Calu3 (cell line): ENCODE measurements around the gene ZNF93. TPM values are rescaled to one million over a fixed set of nuclear protein-coding genes. Genes with fewer than 3 reads are reported as not detected.
"Not testable (repeated sequence)": the region's sequence is repeated elsewhere in the genome, so short reads cannot be mapped to it uniquely, and the experiment has no call there.

Experiments
- BruUV-seq: library from RNA; stranded (reverse); fragments of 400-500 nt; replicated peaks from 2 replicates; lab custom pipeline; 2021; lab: Mats Ljungman, UMichigan
- CTCF ChIA-PET: fragments of 300-600 bp; sonication (Branson Sonifier 250); formaldehyde crosslinking; loops from one replicate; lab custom pipeline; 2022; ENCODE audit warnings: antibody characterized with exemption; lab: Charles Lee
- DNase-seq: peaks from one replicate; pipeline ENCODE4 v3.0.0; 2022
- H3K27ac Mint-ChIP-seq: one replicate; pipeline ENCODE4 v1.8.0; 2022; ENCODE audit warnings: mixed read lengths; ENCODE audit not compliant: unreplicated experiment
- H3K27me3 Mint-ChIP-seq: one replicate; pipeline ENCODE4 v1.8.0; 2022; ENCODE audit warnings: mixed read lengths; ENCODE audit not compliant: unreplicated experiment
- H3K36me3 Mint-ChIP-seq: one replicate; pipeline ENCODE4 v1.8.0; 2022; ENCODE audit warnings: mild to moderate bottlenecking, moderate library complexity, mixed read lengths; ENCODE audit not compliant: insufficient read depth, unreplicated experiment
- H3K4me1 Mint-ChIP-seq: one replicate; pipeline ENCODE4 v1.8.0; 2022; ENCODE audit warnings: mild to moderate bottlenecking, low read depth, mixed read lengths; ENCODE audit not compliant: unreplicated experiment
- H3K4me3 Mint-ChIP-seq: one replicate; pipeline ENCODE4 v1.8.0; 2022; ENCODE audit warnings: mild to moderate bottlenecking, low read depth, moderate library complexity, mixed read lengths; ENCODE audit not compliant: unreplicated experiment
- H3K9me3 Mint-ChIP-seq: one replicate; pipeline ENCODE4 v1.8.0; 2022; ENCODE audit warnings: low read depth, mixed read lengths; ENCODE audit not compliant: unreplicated experiment
- CTCF ChIP-seq: fragments of 200-600 bp; IDR thresholded peaks from one replicate; pipeline ENCODE4 v1.8.0; 2022; ENCODE audit warnings: antibody characterized with exemption; ENCODE audit not compliant: unreplicated experiment
- intact Hi-C: fragments of 100-400 bp; cut with micrococcal nuclease; formaldehyde crosslinking; loops from one replicate; pipeline ENCODE4 v1.10.0; 2022; ENCODE audit not compliant: unreplicated experiment
- total RNA-seq: library from RNA; stranded (reverse); gene quantifications from 2 replicates; pipeline ENCODE4 v1.2.3, GENCODE V29; 2022

ZNF93 gene
- total RNA-seq, 1 experiment from 2014 or later = 6.9 TPM

DNA sequence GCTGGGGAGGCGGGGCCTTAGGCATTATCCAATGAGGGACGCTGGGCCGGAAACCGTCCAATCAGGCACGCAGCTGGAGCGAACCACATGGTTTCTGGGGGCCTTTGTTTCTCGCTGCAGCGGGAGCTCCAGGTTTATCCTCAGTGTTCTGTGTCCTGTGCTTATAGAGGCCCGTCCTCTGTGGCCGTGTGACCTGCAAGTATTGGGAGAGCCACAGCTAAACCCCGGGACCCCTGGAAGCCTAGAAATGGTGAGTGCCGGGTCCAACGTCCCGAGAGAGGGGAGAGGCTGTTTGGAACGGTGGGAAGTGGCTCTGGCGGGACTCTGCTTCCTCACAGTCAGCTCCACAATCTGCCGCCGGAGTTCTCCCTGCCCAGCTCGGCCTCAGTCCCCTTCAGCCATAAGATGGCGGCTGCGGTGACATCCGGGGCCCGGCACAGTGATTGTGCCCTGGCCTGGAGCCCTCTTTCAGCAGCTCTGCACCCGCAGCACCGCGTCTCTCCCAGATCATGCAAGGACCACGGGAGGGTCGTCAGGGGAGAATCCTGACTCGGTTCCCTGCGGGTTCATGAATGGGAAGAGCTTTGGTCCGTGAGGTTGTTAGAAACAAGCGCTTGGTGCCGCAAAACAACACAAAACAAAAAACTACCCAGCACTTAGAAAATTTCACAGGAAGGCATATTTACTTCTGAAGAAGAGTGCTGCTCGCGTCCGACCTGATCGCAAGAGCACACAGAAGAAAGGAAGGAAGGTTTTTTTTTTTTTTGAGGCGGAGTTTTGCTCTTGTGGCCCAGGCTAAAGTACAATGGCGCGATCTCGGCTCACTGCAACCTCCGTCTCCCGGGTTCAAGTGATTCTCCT lies 34.8 kb upstream of the ZNF93 start, which contains the start of gene ZNF253:
Gene ZNF253 (plus strand): TSS at position 133 of the 861 bp plus-strand sequence. CDS start 115 bp downstream, at position 248.
- H3K27me3 Mint-ChIP-seq = no peaks in the 10 kb centered on the region

GRCh38 chr19:19866611-19867248 lies 34.0 kb upstream of the ZNF93 start:
- peaks cover 6% of the 10 kb centered on the region for H3K9me3 Mint-ChIP-seq

More for the DNA sequence above, 34.8 kb upstream of the ZNF93 start, which contains the start of gene ZNF253:
- H3K4me1 Mint-ChIP-seq = no peaks in the 10 kb centered on the region
- CTCF ChIA-PET = no interaction called here
- intact Hi-C loops = no loop called here
- peak within 1 kb of the TSS; percentile 90 for H3K27ac Mint-ChIP-seq
- BruUV-seq = TSS peak; percentile 61
- H3K4me3 Mint-ChIP-seq = peak within 1 kb of the TSS; percentile 94
- peak; percentile 87 for DNase-seq
- peaks cover 18% of the 10 kb centered on the region for H3K36me3 Mint-ChIP-seq
- TF ChIP-seq CTCF = no peak
- peaks cover 6% of the 10 kb centered on the region for H3K9me3 Mint-ChIP-seq

DNA sequence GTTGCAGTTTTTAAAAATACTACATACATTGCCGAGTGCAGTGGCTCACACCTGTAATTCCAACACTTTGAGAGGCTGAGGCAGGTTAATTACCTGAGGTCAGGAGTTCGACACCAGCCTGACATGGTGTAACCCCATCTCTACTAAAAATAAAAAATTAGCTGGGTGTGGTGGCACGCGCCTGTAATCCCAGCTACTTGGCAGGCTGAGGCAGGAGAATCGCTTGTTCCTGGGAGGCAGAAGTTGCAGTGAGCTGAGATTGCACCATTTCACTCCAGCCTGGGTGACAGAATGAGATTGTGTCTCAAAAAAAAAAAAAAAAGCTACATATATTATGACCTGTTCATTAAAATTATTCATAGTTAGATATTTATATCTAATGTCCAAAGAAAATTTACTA lies 30.7 kb upstream of the ZNF93 start:
- H3K27me3 Mint-ChIP-seq, H3K4me3 Mint-ChIP-seq, BruUV-seq, H3K4me1 Mint-ChIP-seq, CTCF ChIA-PET, H3K9me3 Mint-ChIP-seq, H3K27ac Mint-ChIP-seq, DNase-seq, intact Hi-C loops: not testable (repeated sequence)
- peaks cover 25% of the 10 kb centered on the region for H3K36me3 Mint-ChIP-seq

More at GRCh38 chr19:19866611-19867248, 34.0 kb upstream of the ZNF93 start:
- CTCF ChIA-PET = no interaction called here
- no peaks in the 10 kb centered on the region for H3K27me3 Mint-ChIP-seq
- no TSS peak for BruUV-seq
- TF ChIP-seq CTCF = no peak
- DNase-seq = peak; percentile 0
- H3K4me1 Mint-ChIP-seq = no peaks in the 10 kb centered on the region
- H3K27ac Mint-ChIP-seq = peak overlapping the region; percentile 90
- peak overlapping the region; percentile 94 for H3K4me3 Mint-ChIP-seq
- intact Hi-C loops = no loop called here
- H3K36me3 Mint-ChIP-seq = peaks cover 18% of the 10 kb centered on the region

- Mint-ChIP-seq H3K36me3 (peaks cover 7% of the 10 kb centered on the region), H3K4me3 (no peak overlapping the region), H3K27ac (no peak overlapping the region), H3K9me3 (no peaks in the 10 kb centered on the region), H3K4me1 (no peaks in the 10 kb centered on the region), H3K27me3 (no peaks in the 10 kb centered on the region)
- CTCF ChIA-PET = no interaction called here
- BruUV-seq = no TSS peak
- no peak for TF ChIP-seq CTCF
- intact Hi-C loops = no loop called here
- no peak for DNase-seq
These were observed 28.8 kb upstream of the ZNF93 start for GRCh38 chr19:19871932-19872331.
